Activated T-cell treated with anti-CD3 and anti-CD28 coated beads, Interleukin-2, amount 50 U/mL, for 48 hours (primary cell): ENCODE data around the gene KCNS1.
A peak's percentile ranks its signal among the peaks of the same experiment; 100 is the strongest.

Experiments used
- DNase-seq, 2 experiments: peaks; one replicate each; pipeline ENCODE4 v3.0.0-alpha.2; 2020

KCNS1 gene

GRCh38 chr20:45105317-45105716 is 4.4 kb upstream of the KCNS1 start:
- DNase-seq, result no peak

- DNase-seq, result no peak
Measured at GRCh38 chr20:45104786-45105185, 3.9 kb upstream of the KCNS1 start.

- no peak for DNase-seq
Measured at GRCh38 chr20:45103072-45103471, 2.1 kb upstream of the KCNS1 start.

GRCh38 chr20:45101333-45101850 is 465 bp upstream of the KCNS1 start:
- no peak for DNase-seq

GRCh38 chr20:45098103-45098773 is 2.7 kb downstream of the KCNS1 start:
- peak; percentile 35 to 61 for DNase-seq

- DNase-seq, result peak; percentile 62 to 71
Measured at GRCh38 chr20:45097485-45098102, 3.3 kb downstream of the KCNS1 start.

- DNase-seq, result no peak
Measured at GRCh38 chr20:45096781-45097180, 4.1 kb downstream of the KCNS1 start.

- DNase-seq, result peak; percentile 70 to 72
Measured at GRCh38 chr20:45095805-45096238, 5.1 kb downstream of the KCNS1 start.

GRCh38 chr20:45094864-45095574 is 5.9 kb downstream of the KCNS1 start:
- no peak for DNase-seq

GRCh38 chr20:45094201-45094600 is 6.7 kb downstream of the KCNS1 start:
- DNase-seq, result no peak

GRCh38 chr20:45092898-45093297 is 8.0 kb downstream of the KCNS1 start:
- DNase-seq, result no peak

- DNase-seq, result no peak
Measured at GRCh38 chr20:45091366-45091765, 9.6 kb downstream of the KCNS1 start.

GRCh38 chr20:45090481-45090880 is 10.4 kb downstream of the KCNS1 start:
- DNase-seq, result no peak

GRCh38 chr20:45088247-45088646 is 12.7 kb downstream of the KCNS1 start:
- no peak for DNase-seq

GRCh38 chr20:45087814-45088213 is 13.1 kb downstream of the KCNS1 start:
- DNase-seq, result no peak

GRCh38 chr20:45087097-45087790 is 13.7 kb downstream of the KCNS1 start:
- no peak for DNase-seq

- no peak for DNase-seq
Measured at GRCh38 chr20:45085867-45086266, 15.1 kb downstream of the KCNS1 start.

- DNase-seq, result no peak
Measured at GRCh38 chr20:45085289-45085688, 15.6 kb downstream of the KCNS1 start.

GRCh38 chr20:45083127-45083526 is 17.8 kb downstream of the KCNS1 start:
- no peak for DNase-seq

GRCh38 chr20:45082468-45082867 is 18.5 kb downstream of the KCNS1 start:
- no peak for DNase-seq

GRCh38 chr20:45080867-45081624 is 19.9 kb downstream of the KCNS1 start:
- no peak for DNase-seq

- DNase-seq, result no peak
Measured at GRCh38 chr20:45077559-45077958, 23.4 kb downstream of the KCNS1 start.
